Measurements from ENCODE around the gene DDIT4.

- TF ChIP-seq CTCF (conservative IDR thresholded peaks at IDR 0.05; ENCODE audit: low read depth in 2 of 2) (no peak), EZH2 (IDR thresholded peaks at IDR 0.05; ENCODE audit: low read depth, unreplicated experiment) (no peak), POLR2AphosphoS5 (IDR thresholded peaks at IDR 0.05; ENCODE audit: low read depth) (no peak), EZH2phosphoT487 (IDR thresholded peaks at IDR 0.05; ENCODE audit: unreplicated experiment) (no peak), JUNB (IDR thresholded peaks at IDR 0.05; ENCODE audit: unreplicated experiment) (no peak), ETS1 (IDR thresholded peaks at IDR 0.05) (no peak), NANOG (IDR thresholded peaks at IDR 0.05; ENCODE audit: borderline replicate concordance) (no peak), ZNF114 (CRISPR knock-in tag; IDR thresholded peaks at IDR 0.05) (no peak), CREB1 (CRISPR knock-in tag; IDR thresholded peaks at IDR 0.05; ENCODE audit: low read depth) (no peak), ZNF331 (CRISPR knock-in tag; IDR thresholded peaks at IDR 0.05; ENCODE audit: low read depth) (no peak)
- TF ChIP-seq, protein P1, sequence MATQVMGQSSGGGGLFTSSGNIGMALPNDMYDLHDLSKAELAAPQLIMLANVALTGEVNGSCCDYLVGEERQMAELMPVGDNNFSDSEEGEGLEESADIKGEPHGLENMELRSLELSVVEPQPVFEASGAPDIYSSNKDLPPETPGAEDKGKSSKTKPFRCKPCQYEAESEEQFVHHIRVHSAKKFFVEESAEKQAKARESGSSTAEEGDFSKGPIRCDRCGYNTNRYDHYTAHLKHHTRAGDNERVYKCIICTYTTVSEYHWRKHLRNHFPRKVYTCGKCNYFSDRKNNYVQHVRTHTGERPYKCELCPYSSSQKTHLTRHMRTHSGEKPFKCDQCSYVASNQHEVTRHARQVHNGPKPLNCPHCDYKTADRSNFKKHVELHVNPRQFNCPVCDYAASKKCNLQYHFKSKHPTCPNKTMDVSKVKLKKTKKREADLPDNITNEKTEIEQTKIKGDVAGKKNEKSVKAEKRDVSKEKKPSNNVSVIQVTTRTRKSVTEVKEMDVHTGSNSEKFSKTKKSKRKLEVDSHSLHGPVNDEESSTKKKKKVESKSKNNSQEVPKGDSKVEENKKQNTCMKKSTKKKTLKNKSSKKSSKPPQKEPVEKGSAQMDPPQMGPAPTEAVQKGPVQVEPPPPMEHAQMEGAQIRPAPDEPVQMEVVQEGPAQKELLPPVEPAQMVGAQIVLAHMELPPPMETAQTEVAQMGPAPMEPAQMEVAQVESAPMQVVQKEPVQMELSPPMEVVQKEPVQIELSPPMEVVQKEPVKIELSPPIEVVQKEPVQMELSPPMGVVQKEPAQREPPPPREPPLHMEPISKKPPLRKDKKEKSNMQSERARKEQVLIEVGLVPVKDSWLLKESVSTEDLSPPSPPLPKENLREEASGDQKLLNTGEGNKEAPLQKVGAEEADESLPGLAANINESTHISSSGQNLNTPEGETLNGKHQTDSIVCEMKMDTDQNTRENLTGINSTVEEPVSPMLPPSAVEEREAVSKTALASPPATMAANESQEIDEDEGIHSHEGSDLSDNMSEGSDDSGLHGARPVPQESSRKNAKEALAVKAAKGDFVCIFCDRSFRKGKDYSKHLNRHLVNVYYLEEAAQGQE (IDR thresholded peaks at IDR 0.05; ENCODE audit: unreplicated experiment), result no peak
- TF ChIP-seq, protein P2, sequence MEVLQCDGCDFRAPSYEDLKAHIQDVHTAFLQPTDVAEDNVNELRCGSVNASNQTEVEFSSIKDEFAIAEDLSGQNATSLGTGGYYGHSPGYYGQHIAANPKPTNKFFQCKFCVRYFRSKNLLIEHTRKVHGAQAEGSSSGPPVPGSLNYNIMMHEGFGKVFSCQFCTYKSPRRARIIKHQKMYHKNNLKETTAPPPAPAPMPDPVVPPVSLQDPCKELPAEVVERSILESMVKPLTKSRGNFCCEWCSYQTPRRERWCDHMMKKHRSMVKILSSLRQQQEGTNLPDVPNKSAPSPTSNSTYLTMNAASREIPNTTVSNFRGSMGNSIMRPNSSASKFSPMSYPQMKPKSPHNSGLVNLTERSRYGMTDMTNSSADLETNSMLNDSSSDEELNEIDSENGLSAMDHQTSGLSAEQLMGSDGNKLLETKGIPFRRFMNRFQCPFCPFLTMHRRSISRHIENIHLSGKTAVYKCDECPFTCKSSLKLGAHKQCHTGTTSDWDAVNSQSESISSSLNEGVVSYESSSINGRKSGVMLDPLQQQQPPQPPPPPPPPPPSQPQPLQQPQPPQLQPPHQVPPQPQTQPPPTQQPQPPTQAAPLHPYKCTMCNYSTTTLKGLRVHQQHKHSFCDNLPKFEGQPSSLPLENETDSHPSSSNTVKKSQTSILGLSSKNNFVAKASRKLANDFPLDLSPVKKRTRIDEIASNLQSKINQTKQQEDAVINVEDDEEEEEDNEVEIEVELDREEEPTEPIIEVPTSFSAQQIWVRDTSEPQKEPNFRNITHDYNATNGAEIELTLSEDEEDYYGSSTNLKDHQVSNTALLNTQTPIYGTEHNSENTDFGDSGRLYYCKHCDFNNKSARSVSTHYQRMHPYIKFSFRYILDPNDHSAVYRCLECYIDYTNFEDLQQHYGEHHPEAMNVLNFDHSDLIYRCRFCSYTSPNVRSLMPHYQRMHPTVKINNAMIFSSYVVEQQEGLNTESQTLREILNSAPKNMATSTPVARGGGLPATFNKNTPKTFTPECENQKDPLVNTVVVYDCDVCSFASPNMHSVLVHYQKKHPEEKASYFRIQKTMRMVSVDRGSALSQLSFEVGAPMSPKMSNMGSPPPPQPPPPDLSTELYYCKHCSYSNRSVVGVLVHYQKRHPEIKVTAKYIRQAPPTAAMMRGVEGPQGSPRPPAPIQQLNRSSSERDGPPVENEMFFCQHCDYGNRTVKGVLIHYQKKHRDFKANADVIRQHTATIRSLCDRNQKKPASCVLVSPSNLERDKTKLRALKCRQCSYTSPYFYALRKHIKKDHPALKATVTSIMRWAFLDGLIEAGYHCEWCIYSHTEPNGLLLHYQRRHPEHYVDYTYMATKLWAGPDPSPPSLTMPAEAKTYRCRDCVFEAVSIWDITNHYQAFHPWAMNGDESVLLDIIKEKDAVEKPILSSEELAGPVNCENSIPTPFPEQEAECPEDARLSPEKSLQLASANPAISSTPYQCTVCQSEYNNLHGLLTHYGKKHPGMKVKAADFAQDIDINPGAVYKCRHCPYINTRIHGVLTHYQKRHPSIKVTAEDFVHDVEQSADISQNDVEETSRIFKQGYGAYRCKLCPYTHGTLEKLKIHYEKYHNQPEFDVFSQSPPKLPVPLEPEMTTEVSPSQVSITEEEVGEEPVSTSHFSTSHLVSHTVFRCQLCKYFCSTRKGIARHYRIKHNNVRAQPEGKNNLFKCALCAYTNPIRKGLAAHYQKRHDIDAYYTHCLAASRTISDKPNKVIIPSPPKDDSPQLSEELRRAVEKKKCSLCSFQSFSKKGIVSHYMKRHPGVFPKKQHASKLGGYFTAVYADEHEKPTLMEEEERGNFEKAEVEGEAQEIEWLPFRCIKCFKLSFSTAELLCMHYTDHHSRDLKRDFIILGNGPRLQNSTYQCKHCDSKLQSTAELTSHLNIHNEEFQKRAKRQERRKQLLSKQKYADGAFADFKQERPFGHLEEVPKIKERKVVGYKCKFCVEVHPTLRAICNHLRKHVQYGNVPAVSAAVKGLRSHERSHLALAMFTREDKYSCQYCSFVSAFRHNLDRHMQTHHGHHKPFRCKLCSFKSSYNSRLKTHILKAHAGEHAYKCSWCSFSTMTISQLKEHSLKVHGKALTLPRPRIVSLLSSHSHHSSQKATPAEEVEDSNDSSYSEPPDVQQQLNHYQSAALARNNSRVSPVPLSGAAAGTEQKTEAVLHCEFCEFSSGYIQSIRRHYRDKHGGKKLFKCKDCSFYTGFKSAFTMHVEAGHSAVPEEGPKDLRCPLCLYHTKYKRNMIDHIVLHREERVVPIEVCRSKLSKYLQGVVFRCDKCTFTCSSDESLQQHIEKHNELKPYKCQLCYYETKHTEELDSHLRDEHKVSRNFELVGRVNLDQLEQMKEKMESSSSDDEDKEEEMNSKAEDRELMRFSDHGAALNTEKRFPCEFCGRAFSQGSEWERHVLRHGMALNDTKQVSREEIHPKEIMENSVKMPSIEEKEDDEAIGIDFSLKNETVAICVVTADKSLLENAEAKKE (CRISPR knock-in tag; IDR thresholded peaks at IDR 0.05), result no peak
Measured at GRCh38 chr10:72318418-72319262, 44.9 kb downstream of the DDIT4 start.

Measured in GM23338 (cell line).